Neuronal stem cell (in vitro differentiated cells): ENCODE results near the gene SPATS2.

Source experiments
- DNase-seq: peaks from one replicate; pipeline ENCODE4 v3.0.0-alpha.2; 2013; ENCODE audit warnings: low spot score
- H2AFZ ChIP-seq: one replicate; pipeline ENCODE4 v1.6.1; 2013; ENCODE audit warnings: mild to moderate bottlenecking, low read length, inconsistent platforms
- H2AK5ac ChIP-seq: 2 replicates; pipeline ENCODE4 v1.6.1; 2013; ENCODE audit warnings: low read depth, mild to moderate bottlenecking, inconsistent platforms, low read length, moderate library complexity, mixed read lengths
- H2BK120ac ChIP-seq: 2 replicates; pipeline ENCODE4 v1.6.1; 2013; ENCODE audit warnings: low read depth, mild to moderate bottlenecking, inconsistent platforms, low read length, moderate library complexity, mixed read lengths
- H2BK12ac ChIP-seq: one replicate; pipeline ENCODE4 v1.6.1; 2013; ENCODE audit warnings: low read length, inconsistent platforms
- H2BK15ac ChIP-seq: 2 replicates; pipeline ENCODE4 v1.6.1; 2013; ENCODE audit warnings: mild to moderate bottlenecking, low read length, inconsistent platforms, mixed read lengths
- H2BK5ac ChIP-seq: one replicate; pipeline ENCODE4 v1.6.1; 2013; ENCODE audit warnings: inconsistent platforms, mild to moderate bottlenecking, low read length, moderate library complexity
- H3K14ac ChIP-seq: one replicate; pipeline ENCODE4 v1.6.1; 2013; ENCODE audit warnings: low read length, inconsistent platforms
- H3K18ac ChIP-seq: 2 replicates; pipeline ENCODE4 v1.6.1; 2013; ENCODE audit warnings: low read length, inconsistent platforms
- H3K23ac ChIP-seq: 2 replicates; pipeline ENCODE4 v1.6.1; 2013; ENCODE audit warnings: low read depth, mild to moderate bottlenecking, mixed read lengths, low read length, inconsistent platforms; ENCODE audit not compliant: poor library complexity
- H3K27ac ChIP-seq: replicated peaks from 3 replicates; pipeline ENCODE4 v1.5.1; 2013; ENCODE audit warnings: low read length, inconsistent platforms
- H3K27me3 ChIP-seq, 3 experiments: 2 replicates each; pipeline ENCODE4 v1.6.1; 2013; ENCODE audit warnings: low read length in 3 of 3, mild to moderate bottlenecking in 2 of 3, inconsistent platforms in 1 of 3, low read depth in 1 of 3, mixed read lengths in 1 of 3, moderate library complexity in 1 of 3; ENCODE audit not compliant: control insufficient read depth in 3 of 3, insufficient read depth in 3 of 3
- H3K36me3 ChIP-seq, 2 donors: replicated peaks in 1 of 2; 2 replicates each; pipeline ENCODE4 v1.6.1; 2013; ENCODE audit warnings: low read length in 2 of 2; ENCODE audit not compliant: control insufficient read depth in 2 of 2, insufficient read depth in 2 of 2
- H3K4ac ChIP-seq: 2 replicates; pipeline ENCODE4 v1.6.1; 2013; ENCODE audit warnings: inconsistent platforms, mild to moderate bottlenecking, low read length, moderate library complexity
- H3K4me1 ChIP-seq, 2 donors: 1 replicate in 1 of 2; 2 replicates in 1 of 2; pipeline ENCODE4 v1.6.1; 2013; ENCODE audit warnings: low read length in 2 of 2, low read depth in 1 of 2; ENCODE audit not compliant: control insufficient read depth in 2 of 2, insufficient read depth in 1 of 2
- H3K4me2 ChIP-seq: one replicate; pipeline ENCODE4 v1.6.1; 2013; ENCODE audit warnings: mild to moderate bottlenecking, low read length, inconsistent platforms; ENCODE audit not compliant: insufficient read depth, poor library complexity, severe bottlenecking
- H3K4me3 ChIP-seq, 2 donors: 2 replicates each; pipeline ENCODE4 v1.5.1; 2013; ENCODE audit warnings: low read length in 2 of 2, mild to moderate bottlenecking in 2 of 2, inconsistent platforms in 1 of 2, moderate library complexity in 1 of 2
- H3K79me1 ChIP-seq: one replicate; pipeline ENCODE4 v1.6.1; 2013; ENCODE audit warnings: low read depth, mild to moderate bottlenecking, inconsistent platforms, low read length, moderate library complexity
- H3K9ac ChIP-seq: one replicate; pipeline ENCODE4 v1.6.1; 2013; ENCODE audit warnings: mild to moderate bottlenecking, low read depth, low read length, inconsistent platforms; ENCODE audit not compliant: poor library complexity
- H3K9me3 ChIP-seq, 2 donors: replicated peaks in 1 of 2; 2 replicates each; pipeline versions ENCODE3 to v1.6.1; 2013; ENCODE audit warnings: low read length in 2 of 2, mild to moderate bottlenecking in 2 of 2, inconsistent platforms in 1 of 2, low read depth in 1 of 2, mixed read lengths in 1 of 2, moderate library complexity in 1 of 2; ENCODE audit not compliant: control insufficient read depth in 2 of 2, insufficient read depth in 1 of 2
- H4K8ac ChIP-seq: one replicate; pipeline ENCODE4 v1.6.1; 2013; ENCODE audit warnings: low read depth, mild to moderate bottlenecking, inconsistent platforms, low read length, moderate library complexity
- H4K91ac ChIP-seq: one replicate; pipeline ENCODE4 v1.6.1; 2013; ENCODE audit warnings: low read length, low read depth, mild to moderate bottlenecking, inconsistent platforms; ENCODE audit not compliant: poor library complexity
- WGBS, 2 donors: extraction: QIAGEN DNeasy Blood & Tissue Kit; methylation state at CpG; one replicate each; pipeline ENCODE4 v1.1.7; 2013; ENCODE audit warnings: missing lambda C conversion rate in 2 of 2, mixed read lengths in 1 of 2; ENCODE audit not compliant: insufficient read length in 2 of 2, insufficient replicate concordance in 1 of 2; ENCODE audit errors: extremely low coverage in 2 of 2; 5-methylcytosine and 5-hydroxymethylcytosine counted together

SPATS2 gene

DNA sequence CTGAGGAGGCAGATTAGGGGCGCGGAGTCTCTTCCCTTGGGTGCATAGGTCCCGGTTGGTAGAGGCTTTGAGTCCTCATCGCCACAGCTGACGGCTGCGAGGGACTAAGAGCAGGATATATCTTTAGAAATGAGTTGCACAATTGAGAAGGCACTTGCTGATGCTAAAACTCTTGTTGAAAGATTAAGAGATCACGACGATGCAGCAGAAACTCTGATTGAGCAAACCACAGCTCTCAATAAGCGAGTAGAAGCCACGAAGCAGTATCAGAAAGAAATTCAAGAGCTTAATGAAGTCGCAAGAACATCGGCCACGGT lies 22.1 kb downstream of the SPATS2 start:
- Histone ChIP-seq H2BK15ac (no peak overlapping the region), H3K27ac (no peak overlapping the region), H3K27me3 (no peaks in the 10 kb centered on the region), H2AK5ac (no peak overlapping the region), H2BK12ac (no peak overlapping the region), H4K8ac (no peak overlapping the region), H2AFZ (no peak overlapping the region), H2BK120ac (no peak overlapping the region), H3K4me1 (peaks cover 0 to 4% of the 10 kb centered on the region in 2 donors), H4K91ac (no peak overlapping the region), H3K4ac (no peak overlapping the region), H3K9ac (no peak overlapping the region), H3K9me3 (no peaks in the 10 kb centered on the region), H3K36me3 (peaks cover 2 to 18% of the 10 kb centered on the region in 2 donors), H3K14ac (no peak overlapping the region), H3K79me1 (peaks cover 2% of the 10 kb centered on the region), H3K4me3 (no peak overlapping the region), H3K4me2 (no peak overlapping the region), H3K18ac (no peak overlapping the region), H3K23ac (no peak overlapping the region), H2BK5ac (no peak overlapping the region)
- no CpG with 5 or more reads among the region's 13 CpGs for WGBS, 2 donors
- no peak for DNase-seq

DNA sequence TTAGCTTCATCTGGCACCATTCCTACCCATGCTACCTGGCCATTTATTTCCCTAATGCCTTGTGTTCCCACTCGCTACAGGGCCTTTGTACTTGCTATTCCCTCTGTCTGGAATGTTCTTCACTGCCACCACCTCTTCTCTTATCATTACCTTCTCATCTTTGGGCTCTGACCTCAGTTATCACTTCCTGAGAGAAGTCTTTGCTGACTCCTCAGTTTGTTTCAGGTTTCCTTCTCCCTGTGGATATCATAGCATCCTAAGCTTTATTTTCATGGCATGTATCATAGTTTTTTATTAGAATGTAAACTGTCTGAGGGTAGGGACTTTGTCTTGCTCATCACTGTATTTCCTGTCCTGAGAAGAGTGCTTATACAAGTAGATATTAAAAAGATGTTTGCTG lies 29.7 kb downstream of the SPATS2 start:
- Histone ChIP-seq H3K4me3 (no peak overlapping the region), H4K8ac (no peak overlapping the region), H3K36me3 (peaks cover 0 to 4% of the 10 kb centered on the region in 2 donors), H3K27ac (no peak overlapping the region), H2AK5ac (no peak overlapping the region), H3K23ac (no peak overlapping the region), H2AFZ (no peak overlapping the region), H3K4ac (no peak overlapping the region), H4K91ac (no peak overlapping the region), H3K14ac (no peak overlapping the region), H3K27me3 (no peaks in the 10 kb centered on the region), H3K9me3 (peaks cover 0 to 8% of the 10 kb centered on the region in 2 donors), H3K4me1 (peaks cover 2 to 5% of the 10 kb centered on the region in 2 donors), H2BK12ac (no peak overlapping the region), H3K4me2 (no peak overlapping the region), H2BK120ac (no peak overlapping the region), H3K79me1 (peaks cover 2% of the 10 kb centered on the region), H3K18ac (no peak overlapping the region), H2BK5ac (no peak overlapping the region), H3K9ac (no peak overlapping the region), H2BK15ac (no peak overlapping the region)
- no CpG with 5 or more reads among the region's 1 CpG for WGBS, 2 donors
- no peak for DNase-seq

DNA sequence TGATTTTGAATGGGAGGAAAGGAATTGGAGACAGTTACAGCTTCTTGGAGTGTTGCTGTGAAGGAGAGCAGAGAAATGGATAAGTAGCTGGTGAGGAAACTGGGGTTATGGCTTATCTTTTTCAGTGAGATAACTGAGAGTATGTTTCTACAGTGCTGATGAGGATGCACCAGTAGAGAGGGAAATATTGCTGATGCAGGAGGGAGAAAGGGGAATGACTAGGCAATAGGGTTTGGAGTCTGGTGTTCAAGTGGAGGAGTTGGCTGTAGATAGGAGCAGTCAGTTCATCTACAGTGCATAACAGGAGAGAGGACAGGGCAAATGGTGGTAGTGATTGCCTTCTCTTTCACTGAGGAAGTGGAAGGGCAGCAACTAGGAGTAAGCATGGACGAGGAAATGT lies 33.0 kb downstream of the SPATS2 start:
- Histone ChIP-seq H4K91ac (no peak overlapping the region), H2AK5ac (no peak overlapping the region), H3K9ac (no peak overlapping the region), H3K79me1 (peaks cover 4% of the 10 kb centered on the region), H3K4me2 (no peak overlapping the region), H3K27ac (no peak overlapping the region), H2AFZ (no peak overlapping the region), H3K14ac (no peak overlapping the region), H3K23ac (no peak overlapping the region), H3K4me1 (peaks cover 2 to 5% of the 10 kb centered on the region in 2 donors), H2BK12ac (no peak overlapping the region), H2BK15ac (no peak overlapping the region), H3K36me3 (no peaks in the 10 kb centered on the region), H3K18ac (no peak overlapping the region), H3K4ac (no peak overlapping the region), H3K27me3 (no peaks in the 10 kb centered on the region), H4K8ac (no peak overlapping the region), H2BK120ac (no peak overlapping the region), H3K4me3 (no peak overlapping the region), H2BK5ac (no peak overlapping the region), H3K9me3 (peaks cover 0 to under 1% of the 10 kb centered on the region in 2 donors)
- no CpG with 5 or more reads among the region's 1 CpG for WGBS, 2 donors
- DNase-seq = no peak

DNA sequence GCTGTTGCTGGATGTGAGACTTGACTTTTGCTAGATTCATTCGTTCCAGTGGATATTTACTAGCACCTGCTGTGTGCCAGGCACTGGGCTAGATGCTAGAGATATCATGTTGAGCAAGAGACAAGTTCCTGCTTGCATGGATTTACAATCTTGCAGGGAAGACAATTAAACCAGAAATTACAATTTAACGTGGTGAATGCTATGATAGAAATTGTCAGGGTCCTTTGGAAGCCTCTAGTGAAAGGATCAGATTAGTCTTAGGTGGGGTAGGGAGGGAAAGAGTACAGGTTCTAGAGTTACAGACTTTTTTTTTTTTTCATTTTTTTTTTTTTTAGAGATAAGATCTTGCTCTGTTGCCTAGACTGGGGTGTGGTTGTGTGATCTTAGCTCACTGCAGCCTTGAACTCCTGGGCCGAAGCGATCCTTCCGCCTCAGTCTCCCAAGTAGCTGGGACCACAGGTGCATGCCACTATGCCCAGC lies 36.7 kb downstream of the SPATS2 start:
- Histone ChIP-seq H3K4me1 (peaks cover 0 to 2% of the 10 kb centered on the region in 2 donors), H3K27me3 (no peaks in the 10 kb centered on the region), H3K79me1 (peaks cover 4% of the 10 kb centered on the region), H3K27ac (no peak overlapping the region), H3K4me3 (no peak overlapping the region), H3K9me3 (no peaks in the 10 kb centered on the region), H2BK15ac (no peak overlapping the region), H4K91ac (no peak overlapping the region), H3K14ac (no peak overlapping the region), H4K8ac (no peak overlapping the region), H3K23ac (no peak overlapping the region), H2AK5ac (no peak overlapping the region), H2AFZ (no peak overlapping the region), H3K4ac (no peak overlapping the region), H2BK5ac (no peak overlapping the region), H2BK12ac (no peak overlapping the region), H3K9ac (no peak overlapping the region), H2BK120ac (no peak overlapping the region), H3K4me2 (no peak overlapping the region), H3K36me3 (no peaks in the 10 kb centered on the region), H3K18ac (no peak overlapping the region)
- DNase-seq = no peak
- no CpG with 5 or more reads among the region's 5 CpGs for WGBS, 2 donors
